Brain microvascular endothelial cell (primary cell): ENCODE measurements around the gene SERPIND1.

ENCODE experiments used
- DNase-seq: peaks from one replicate; pipeline ENCODE4 v3.0.0-alpha.2; 2020
- H3K27ac ChIP-seq: fragments of 250-450 bp; sonication (Bioruptor Pico); 2 replicates; pipeline ENCODE4 v1.5.1; 2020; ENCODE audit warnings: mild to moderate bottlenecking, moderate library complexity
- H3K27me3 ChIP-seq: fragments of 250-450 bp; sonication (Bioruptor Pico); replicated peaks from 2 replicates; pipeline ENCODE4 v1.5.1; 2020; ENCODE audit warnings: mild to moderate bottlenecking
- H3K36me3 ChIP-seq: fragments of 250-450 bp; sonication (Bioruptor Pico); replicated peaks from 2 replicates; pipeline ENCODE4 v1.5.1; 2020; ENCODE audit warnings: mild to moderate bottlenecking
- H3K4me3 ChIP-seq: 2 replicates; pipeline ENCODE4 v1.5.1; 2011; ENCODE audit warnings: low read depth, mild to moderate bottlenecking, control low read depth, low read length, moderate library complexity
- CTCF ChIP-seq: IDR thresholded peaks from 2 replicates; pipeline ENCODE4 v1.5.1; 2011; ENCODE audit warnings: low read depth, mild to moderate bottlenecking, moderate library complexity, low read length, control low read depth, inconsistent platforms; ENCODE audit errors: missing control alignments
- in situ Hi-C: cut with HindIII; loops from 2 replicates; pipeline ENCODE4 v1.10.0; 2017; ENCODE audit warnings: low sequenced_read_pairs, low pct_ligation_motif_present

The SERPIND1 gene

GRCh38 chr22:20782083-20782482 lies 8.2 kb downstream of the SERPIND1 start:
- no peak for DNase-seq
- H3K4me3 ChIP-seq = no peak overlapping the region
- peaks cover 15% of the 10 kb centered on the region for H3K36me3 ChIP-seq
- peak overlapping the region; percentile 79 for H3K27ac ChIP-seq
- in situ Hi-C loops = no loop called here
- no peak for TF ChIP-seq CTCF
- no peaks in the 10 kb centered on the region for H3K27me3 ChIP-seq

- Histone ChIP-seq H3K27me3 (no peaks in the 10 kb centered on the region), H3K4me3 (no peak overlapping the region), H3K27ac (peak overlapping the region; percentile 79), H3K36me3 (peaks cover 21% of the 10 kb centered on the region)
- TF ChIP-seq CTCF = no peak
- in situ Hi-C loops = no loop called here
- no peak for DNase-seq
Observed at GRCh38 chr22:20782596-20783299, 8.8 kb downstream of the SERPIND1 start.

- Histone ChIP-seq H3K36me3 (peaks cover 27% of the 10 kb centered on the region), H3K27ac (peak overlapping the region; percentile 79)
- in situ Hi-C loops = no loop called here
Observed at GRCh38 chr22:20783300-20783673, 9.4 kb downstream of the SERPIND1 start.

GRCh38 chr22:20783844-20784723 lies 10.2 kb downstream of the SERPIND1 start:
- Histone ChIP-seq H3K36me3 (peaks cover 31% of the 10 kb centered on the region), H3K27me3 (no peaks in the 10 kb centered on the region), H3K4me3 (no peak overlapping the region), H3K27ac (peak overlapping the region; percentile 79)
- in situ Hi-C loops = no loop called here
- peak; percentile 81 for DNase-seq
- peak; percentile 85 for TF ChIP-seq CTCF

More at GRCh38 chr22:20783300-20783673, 9.4 kb downstream of the SERPIND1 start:
- no peak for TF ChIP-seq CTCF
- no peak overlapping the region for H3K4me3 ChIP-seq
- H3K27me3 ChIP-seq = no peaks in the 10 kb centered on the region
- DNase-seq = no peak

- no peak overlapping the region for H3K4me3 ChIP-seq
- no peak for DNase-seq
- peaks cover 29% of the 10 kb centered on the region for H3K36me3 ChIP-seq
- in situ Hi-C loops = no loop called here
- no peak overlapping the region for H3K27ac ChIP-seq
- no peak for TF ChIP-seq CTCF
- H3K27me3 ChIP-seq = no peaks in the 10 kb centered on the region
Observed at GRCh38 chr22:20785415-20785814, 11.5 kb downstream of the SERPIND1 start.
